Measurements from ENCODE around the gene IL19. TPM values are rescaled to one million over a fixed set of nuclear protein-coding genes. Genes with fewer than 3 reads are reported as not detected.

Gene IL19
- total and polyA plus RNA-seq, 2 of the 13 experiments (the other 11 are each of a cell fraction or from before 2014, with no cell fraction given) = not detected

- no TSS peak for BruUV-seq (replicated peaks)
- Histone ChIP-seq H3K9ac (ENCODE audit: insufficient read depth, low read depth, low read length) (no peak overlapping the region), H3K79me2 (ENCODE audit: insufficient read depth, low read length) (no peaks in the 10 kb centered on the region), H3K4me2 (ENCODE audit: low read depth, low read length) (no peak overlapping the region), H3K9me3 (ENCODE audit: low read length) (no peaks in the 10 kb centered on the region), H3K36me3 (replicated peaks in 1 of 2; ENCODE audit: control insufficient read depth in 1 of 2, insufficient read depth in 2 of 2, low read length in 2 of 2) (no peaks in the 10 kb centered on the region), H4K20me1 (ENCODE audit: insufficient read depth, low read length) (no peaks in the 10 kb centered on the region), H3K4me3 (replicated peaks in 1 of 3; ENCODE audit: insufficient read depth in 1 of 3, low read depth in 2 of 3, low read length in 3 of 3) (no peak overlapping the region), H3K27ac (ENCODE audit: extremely low read length, insufficient read depth, low read length) (no peak overlapping the region), H3K4me1 (ENCODE audit: insufficient read depth, low read length) (no peaks in the 10 kb centered on the region), H3K27me3 (ENCODE audit: control insufficient read depth in 1 of 2, insufficient read depth in 2 of 2, low read length in 2 of 2) (peaks cover 2 to 7% of the 10 kb centered on the region in 2 experiments; a peak in 1 of 5 replicates), H2AFZ (ENCODE audit: low read length) (no peak overlapping the region)
- POLR2A ChIA-PET = no interaction called here
- ATAC-seq (no peak), FAIRE-seq (no peak), DNase-seq (ENCODE audit: low spot score) (no peak)
- CTCF ChIA-PET (ENCODE audit: low intra/inter-chr PET ratio, low total read pairs) = no interaction called here
- intact Hi-C loops (cut with micrococcal nuclease; ENCODE audit: unreplicated experiment) = loop anchor here (5.0 kb wide), 1 partner anchor 107 kb away; no protein-coding TSS in a partner anchor
- WGBS (ENCODE audit: low lambda C conversion rate) = 6% methylated on average over 1 of the region's 1 CpG
- in situ Hi-C loops (cut with HindIII; ENCODE audit: extremely low pct_ligation_motif_present, low pct_unique_long_range_greater_than_20kb) = no loop called here
- TF ChIP-seq, protein P1, sequence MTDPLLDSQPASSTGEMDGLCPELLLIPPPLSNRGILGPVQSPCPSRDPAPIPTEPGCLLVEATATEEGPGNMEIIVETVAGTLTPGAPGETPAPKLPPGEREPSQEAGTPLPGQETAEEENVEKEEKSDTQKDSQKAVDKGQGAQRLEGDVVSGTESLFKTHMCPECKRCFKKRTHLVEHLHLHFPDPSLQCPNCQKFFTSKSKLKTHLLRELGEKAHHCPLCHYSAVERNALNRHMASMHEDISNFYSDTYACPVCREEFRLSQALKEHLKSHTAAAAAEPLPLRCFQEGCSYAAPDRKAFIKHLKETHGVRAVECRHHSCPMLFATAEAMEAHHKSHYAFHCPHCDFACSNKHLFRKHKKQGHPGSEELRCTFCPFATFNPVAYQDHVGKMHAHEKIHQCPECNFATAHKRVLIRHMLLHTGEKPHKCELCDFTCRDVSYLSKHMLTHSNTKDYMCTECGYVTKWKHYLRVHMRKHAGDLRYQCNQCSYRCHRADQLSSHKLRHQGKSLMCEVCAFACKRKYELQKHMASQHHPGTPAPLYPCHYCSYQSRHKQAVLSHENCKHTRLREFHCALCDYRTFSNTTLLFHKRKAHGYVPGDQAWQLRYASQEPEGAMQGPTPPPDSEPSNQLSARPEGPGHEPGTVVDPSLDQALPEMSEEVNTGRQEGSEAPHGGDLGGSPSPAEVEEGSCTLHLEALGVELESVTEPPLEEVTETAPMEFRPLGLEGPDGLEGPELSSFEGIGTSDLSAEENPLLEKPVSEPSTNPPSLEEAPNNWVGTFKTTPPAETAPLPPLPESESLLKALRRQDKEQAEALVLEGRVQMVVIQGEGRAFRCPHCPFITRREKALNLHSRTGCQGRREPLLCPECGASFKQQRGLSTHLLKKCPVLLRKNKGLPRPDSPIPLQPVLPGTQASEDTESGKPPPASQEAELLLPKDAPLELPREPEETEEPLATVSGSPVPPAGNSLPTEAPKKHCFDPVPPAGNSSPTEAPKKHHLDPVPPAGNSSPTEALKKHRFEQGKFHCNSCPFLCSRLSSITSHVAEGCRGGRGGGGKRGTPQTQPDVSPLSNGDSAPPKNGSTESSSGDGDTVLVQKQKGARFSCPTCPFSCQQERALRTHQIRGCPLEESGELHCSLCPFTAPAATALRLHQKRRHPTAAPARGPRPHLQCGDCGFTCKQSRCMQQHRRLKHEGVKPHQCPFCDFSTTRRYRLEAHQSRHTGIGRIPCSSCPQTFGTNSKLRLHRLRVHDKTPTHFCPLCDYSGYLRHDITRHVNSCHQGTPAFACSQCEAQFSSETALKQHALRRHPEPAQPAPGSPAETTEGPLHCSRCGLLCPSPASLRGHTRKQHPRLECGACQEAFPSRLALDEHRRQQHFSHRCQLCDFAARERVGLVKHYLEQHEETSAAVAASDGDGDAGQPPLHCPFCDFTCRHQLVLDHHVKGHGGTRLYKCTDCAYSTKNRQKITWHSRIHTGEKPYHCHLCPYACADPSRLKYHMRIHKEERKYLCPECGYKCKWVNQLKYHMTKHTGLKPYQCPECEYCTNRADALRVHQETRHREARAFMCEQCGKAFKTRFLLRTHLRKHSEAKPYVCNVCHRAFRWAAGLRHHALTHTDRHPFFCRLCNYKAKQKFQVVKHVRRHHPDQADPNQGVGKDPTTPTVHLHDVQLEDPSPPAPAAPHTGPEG (CRISPR knock-in tag; IDR thresholded peaks at IDR 0.05) = no peak
- no peak for TF ChIP-seq ZFP82 (CRISPR knock-in tag; IDR thresholded peaks at IDR 0.05; ENCODE audit: borderline replicate concordance)
- no peak for TF ChIP-seq KLF16 (CRISPR knock-in tag; IDR thresholded peaks at IDR 0.05)
- no peak for TF ChIP-seq SUZ12 (IDR thresholded peaks at IDR 0.05; ENCODE audit: low read depth, low read length)
- TF ChIP-seq AKNA (CRISPR knock-in tag; IDR thresholded peaks at IDR 0.05; ENCODE audit: borderline replicate concordance) = no peak
- TF ChIP-seq, protein P2, sequence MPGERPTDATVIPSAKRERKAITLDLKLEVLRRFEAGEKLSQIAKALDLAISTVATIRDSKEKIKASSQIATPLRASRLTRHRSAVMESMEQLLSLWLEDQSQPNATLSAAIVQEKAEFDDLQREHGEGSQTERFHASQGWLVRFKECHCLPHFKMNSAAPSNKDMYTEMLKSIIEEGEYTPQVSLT (CRISPR knock-in tag; IDR thresholded peaks at IDR 0.05; ENCODE audit: borderline replicate concordance, low read depth) = no peak
- no peak for TF ChIP-seq ZMAT5 (CRISPR knock-in tag; IDR thresholded peaks at IDR 0.05; ENCODE audit: borderline replicate concordance, low read depth)
- TF ChIP-seq, protein P3, sequence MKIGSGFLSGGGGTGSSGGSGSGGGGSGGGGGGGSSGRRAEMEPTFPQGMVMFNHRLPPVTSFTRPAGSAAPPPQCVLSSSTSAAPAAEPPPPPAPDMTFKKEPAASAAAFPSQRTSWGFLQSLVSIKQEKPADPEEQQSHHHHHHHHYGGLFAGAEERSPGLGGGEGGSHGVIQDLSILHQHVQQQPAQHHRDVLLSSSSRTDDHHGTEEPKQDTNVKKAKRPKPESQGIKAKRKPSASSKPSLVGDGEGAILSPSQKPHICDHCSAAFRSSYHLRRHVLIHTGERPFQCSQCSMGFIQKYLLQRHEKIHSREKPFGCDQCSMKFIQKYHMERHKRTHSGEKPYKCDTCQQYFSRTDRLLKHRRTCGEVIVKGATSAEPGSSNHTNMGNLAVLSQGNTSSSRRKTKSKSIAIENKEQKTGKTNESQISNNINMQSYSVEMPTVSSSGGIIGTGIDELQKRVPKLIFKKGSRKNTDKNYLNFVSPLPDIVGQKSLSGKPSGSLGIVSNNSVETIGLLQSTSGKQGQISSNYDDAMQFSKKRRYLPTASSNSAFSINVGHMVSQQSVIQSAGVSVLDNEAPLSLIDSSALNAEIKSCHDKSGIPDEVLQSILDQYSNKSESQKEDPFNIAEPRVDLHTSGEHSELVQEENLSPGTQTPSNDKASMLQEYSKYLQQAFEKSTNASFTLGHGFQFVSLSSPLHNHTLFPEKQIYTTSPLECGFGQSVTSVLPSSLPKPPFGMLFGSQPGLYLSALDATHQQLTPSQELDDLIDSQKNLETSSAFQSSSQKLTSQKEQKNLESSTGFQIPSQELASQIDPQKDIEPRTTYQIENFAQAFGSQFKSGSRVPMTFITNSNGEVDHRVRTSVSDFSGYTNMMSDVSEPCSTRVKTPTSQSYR (CRISPR knock-in tag; IDR thresholded peaks at IDR 0.05; ENCODE audit: borderline replicate concordance) = no peak
- no peak for TF ChIP-seq SMC3 (IDR thresholded peaks at IDR 0.05; ENCODE audit: low read length)
Observed at GRCh38 chr1:206805357-206805756, 34.8 kb downstream of the IL19 start.
